Measurements from ENCODE around the gene SLC38A9. TPM values are rescaled to one million over a fixed set of nuclear protein-coding genes. Genes with fewer than 3 reads are reported as not detected.
"Not testable (repeated sequence)": the region's sequence is repeated elsewhere in the genome, so short reads cannot be mapped to it uniquely, and the experiment has no call there.

Gene SLC38A9
- polyA plus RNA-seq, 4 donors = 3.6 to 25.8 (median 6.9) TPM

- H3K27ac ChIP-seq (ENCODE audit: low read depth in 1 of 3, low read length in 2 of 3) = no peak overlapping the region
- H3K4me3 ChIP-seq (ENCODE audit: low read depth in 1 of 3, low read length in 3 of 3) = no peak overlapping the region
- no peak for DNase-seq
- WGBS, 3 donors = 95 to 99% (median 95%) methylated on average over 3 of the region's 3 CpGs
- no peaks in the 10 kb centered on the region for H3K4me1 ChIP-seq (ENCODE audit: control insufficient read depth in 3 of 3, insufficient read depth in 2 of 3, low read depth in 1 of 3, low read length in 2 of 3)
- no peak for FAIRE-seq
- H3K9me3 ChIP-seq (ENCODE audit: control insufficient read depth in 2 of 2, insufficient read depth in 1 of 2, low read depth in 1 of 2, low read length in 1 of 2) = no peaks in the 10 kb centered on the region
- H3K36me3 ChIP-seq (ENCODE audit: control insufficient read depth in 3 of 3, insufficient read depth in 2 of 3, low read depth in 1 of 3, low read length in 3 of 3) = no peaks in the 10 kb centered on the region
- peaks cover 0 to 3% (median 2%) of the 10 kb centered on the region in 3 donors for H3K27me3 ChIP-seq (ENCODE audit: control insufficient read depth in 3 of 3, insufficient read depth in 3 of 3, low read length in 3 of 3)
Measured at GRCh38 chr5:55742778-55743177, 30.7 kb upstream of the SLC38A9 start.

- WGBS, 3 donors = 95 to 97% (median 96%) methylated on average over 31 of the region's 31 CpGs
- Histone ChIP-seq H3K4me3 (ENCODE audit: low read depth in 1 of 3, low read length in 3 of 3) (no peak within 1 kb of the TSS), H3K4me1 (ENCODE audit: control insufficient read depth in 3 of 3, insufficient read depth in 2 of 3, low read depth in 1 of 3, low read length in 2 of 3) (no peaks in the 10 kb centered on the region), H3K9me3 (ENCODE audit: control insufficient read depth in 2 of 2, insufficient read depth in 1 of 2, low read depth in 1 of 2, low read length in 1 of 2) (no peaks in the 10 kb centered on the region), H3K27me3 (ENCODE audit: control insufficient read depth in 3 of 3, insufficient read depth in 3 of 3, low read length in 3 of 3) (peaks cover 0 to 2% (median 0%) of the 10 kb centered on the region in 3 donors), H3K27ac (ENCODE audit: low read depth in 1 of 3, low read length in 2 of 3) (no peak within 1 kb of the TSS), H3K36me3 (ENCODE audit: control insufficient read depth in 3 of 3, insufficient read depth in 2 of 3, low read depth in 1 of 3, low read length in 3 of 3) (no peaks in the 10 kb centered on the region)
- FAIRE-seq = no peak
- DNase-seq = no peak
Measured at GRCh38 chr5:55737793-55738192, 25.7 kb upstream of the SLC38A9 start, which contains the start of gene DDX4. DDX4 (plus strand) TSS chr5:55738061; CDS start chr5:55738964, 903 bp downstream.

- 49 to 82% (median 57%) methylated on average over 1 of the region's 1 CpG for WGBS, 3 donors
Measured at GRCh38 chr5:55734658-55735057, 22.5 kb upstream of the SLC38A9 start.

GRCh38 chr5:55732585-55732984 lies 20.5 kb upstream of the SLC38A9 start:
- no peak for DNase-seq
- H3K27me3 ChIP-seq (ENCODE audit: control insufficient read depth in 3 of 3, insufficient read depth in 3 of 3, low read length in 3 of 3) = no peaks in the 10 kb centered on the region
- no peaks in the 10 kb centered on the region for H3K9me3 ChIP-seq (ENCODE audit: control insufficient read depth in 2 of 2, insufficient read depth in 1 of 2, low read depth in 1 of 2, low read length in 1 of 2)
- no peak overlapping the region for H3K27ac ChIP-seq (ENCODE audit: low read depth in 1 of 3, low read length in 2 of 3)
- H3K36me3 ChIP-seq (ENCODE audit: control insufficient read depth in 3 of 3, insufficient read depth in 2 of 3, low read depth in 1 of 3, low read length in 3 of 3) = no peaks in the 10 kb centered on the region
- FAIRE-seq = no peak
- H3K4me1 ChIP-seq (ENCODE audit: control insufficient read depth in 3 of 3, insufficient read depth in 2 of 3, low read depth in 1 of 3, low read length in 2 of 3) = no peaks in the 10 kb centered on the region
- H3K4me3 ChIP-seq (ENCODE audit: low read depth in 1 of 3, low read length in 3 of 3) = no peak overlapping the region

More at GRCh38 chr5:55734658-55735057, 22.5 kb upstream of the SLC38A9 start:
- H3K4me1 ChIP-seq (ENCODE audit: control insufficient read depth in 3 of 3, insufficient read depth in 2 of 3, low read depth in 1 of 3, low read length in 2 of 3) = no peaks in the 10 kb centered on the region
- no peaks in the 10 kb centered on the region for H3K9me3 ChIP-seq (ENCODE audit: control insufficient read depth in 2 of 2, insufficient read depth in 1 of 2, low read depth in 1 of 2, low read length in 1 of 2)
- H3K27ac ChIP-seq (ENCODE audit: low read depth in 1 of 3, low read length in 2 of 3) = no peak overlapping the region
- no peaks in the 10 kb centered on the region for H3K27me3 ChIP-seq (ENCODE audit: control insufficient read depth in 3 of 3, insufficient read depth in 3 of 3, low read length in 3 of 3)
- DNase-seq (no peak), FAIRE-seq (no peak)
- H3K36me3 ChIP-seq (ENCODE audit: control insufficient read depth in 3 of 3, insufficient read depth in 2 of 3, low read depth in 1 of 3, low read length in 3 of 3) = no peaks in the 10 kb centered on the region
- no peak overlapping the region for H3K4me3 ChIP-seq (ENCODE audit: low read depth in 1 of 3, low read length in 3 of 3)

- Histone ChIP-seq H3K36me3 (ENCODE audit: control insufficient read depth in 3 of 3, insufficient read depth in 2 of 3, low read depth in 1 of 3, low read length in 3 of 3) (no peaks in the 10 kb centered on the region), H3K27me3 (ENCODE audit: control insufficient read depth in 3 of 3, insufficient read depth in 3 of 3, low read length in 3 of 3) (no peaks in the 10 kb centered on the region), H3K9me3 (ENCODE audit: control insufficient read depth in 2 of 2, insufficient read depth in 1 of 2, low read depth in 1 of 2, low read length in 1 of 2) (no peaks in the 10 kb centered on the region), H3K4me3 (ENCODE audit: low read depth in 1 of 3, low read length in 3 of 3) (no peak overlapping the region), H3K27ac (ENCODE audit: low read depth in 1 of 3, low read length in 2 of 3) (no peak overlapping the region), H3K4me1 (ENCODE audit: control insufficient read depth in 3 of 3, insufficient read depth in 2 of 3, low read depth in 1 of 3, low read length in 2 of 3) (no peaks in the 10 kb centered on the region)
- DNase-seq (no peak), FAIRE-seq (no peak)
- WGBS, 3 donors = 12 to 63% (median 38%) methylated on average over 3 of the region's 3 CpGs
Measured at GRCh38 chr5:55731848-55732247, 19.7 kb upstream of the SLC38A9 start.

- 76 to 81% (median 79%) methylated on average over 4 of the region's 4 CpGs for WGBS, 3 donors
- DNase-seq = no peak
- FAIRE-seq = no peak
- Histone ChIP-seq H3K4me1 (ENCODE audit: control insufficient read depth in 3 of 3, insufficient read depth in 2 of 3, low read depth in 1 of 3, low read length in 2 of 3) (no peaks in the 10 kb centered on the region), H3K9me3 (ENCODE audit: control insufficient read depth in 2 of 2, insufficient read depth in 1 of 2, low read depth in 1 of 2, low read length in 1 of 2) (no peaks in the 10 kb centered on the region), H3K27me3 (ENCODE audit: control insufficient read depth in 3 of 3, insufficient read depth in 3 of 3, low read length in 3 of 3) (no peaks in the 10 kb centered on the region), H3K36me3 (ENCODE audit: control insufficient read depth in 3 of 3, insufficient read depth in 2 of 3, low read depth in 1 of 3, low read length in 3 of 3) (no peaks in the 10 kb centered on the region), H3K27ac (ENCODE audit: low read depth in 1 of 3, low read length in 2 of 3) (no peak overlapping the region), H3K4me3 (ENCODE audit: low read depth in 1 of 3, low read length in 3 of 3) (no peak overlapping the region)
Measured at GRCh38 chr5:55724281-55724680, 12.2 kb upstream of the SLC38A9 start.

GRCh38 chr5:55720188-55720703 lies 8.1 kb upstream of the SLC38A9 start:
- FAIRE-seq = no peak

GRCh38 chr5:55719026-55719425 lies 6.9 kb upstream of the SLC38A9 start:
- FAIRE-seq = not testable (repeated sequence)

More at GRCh38 chr5:55720188-55720703, 8.1 kb upstream of the SLC38A9 start:
- H3K27me3 ChIP-seq (ENCODE audit: control insufficient read depth in 3 of 3, insufficient read depth in 3 of 3, low read length in 3 of 3) = no peaks in the 10 kb centered on the region
- no peak overlapping the region for H3K4me3 ChIP-seq (ENCODE audit: low read depth in 1 of 3, low read length in 3 of 3)
- H3K36me3 ChIP-seq (ENCODE audit: control insufficient read depth in 3 of 3, insufficient read depth in 2 of 3, low read depth in 1 of 3, low read length in 3 of 3) = no peaks in the 10 kb centered on the region
- H3K9me3 ChIP-seq (ENCODE audit: control insufficient read depth in 2 of 2, insufficient read depth in 1 of 2, low read depth in 1 of 2, low read length in 1 of 2) = peaks cover 0 to 12% of the 10 kb centered on the region in 2 donors
- no peak overlapping the region for H3K27ac ChIP-seq (ENCODE audit: low read depth in 1 of 3, low read length in 2 of 3)
- H3K4me1 ChIP-seq (ENCODE audit: control insufficient read depth in 3 of 3, insufficient read depth in 2 of 3, low read depth in 1 of 3, low read length in 2 of 3) = no peaks in the 10 kb centered on the region
- DNase-seq = no peak
- 81 to 90% (median 85%) methylated on average over 3 of the region's 3 CpGs for WGBS, 3 donors

GRCh38 chr5:55715519-55716078 lies 3.5 kb upstream of the SLC38A9 start:
- Histone ChIP-seq H3K27me3 (ENCODE audit: control insufficient read depth in 3 of 3, insufficient read depth in 3 of 3, low read length in 3 of 3) (no peaks in the 10 kb centered on the region), H3K4me3 (ENCODE audit: low read depth in 1 of 3, low read length in 3 of 3) (no peak overlapping the region), H3K27ac (ENCODE audit: low read depth in 1 of 3, low read length in 2 of 3) (no peak overlapping the region), H3K4me1 (ENCODE audit: control insufficient read depth in 3 of 3, insufficient read depth in 2 of 3, low read depth in 1 of 3, low read length in 2 of 3) (peaks cover 0 to 6% (median 4%) of the 10 kb centered on the region in 3 donors), H3K9me3 (ENCODE audit: control insufficient read depth in 2 of 2, insufficient read depth in 1 of 2, low read depth in 1 of 2, low read length in 1 of 2) (peaks cover 0 to 12% of the 10 kb centered on the region in 2 donors), H3K36me3 (ENCODE audit: control insufficient read depth in 3 of 3, insufficient read depth in 2 of 3, low read depth in 1 of 3, low read length in 3 of 3) (no peaks in the 10 kb centered on the region)
- WGBS, 3 donors = 96 to 98% (median 96%) methylated on average over 6 of the region's 6 CpGs
- FAIRE-seq (no peak), DNase-seq (no peak)

More at GRCh38 chr5:55719026-55719425, 6.9 kb upstream of the SLC38A9 start:
- not testable (repeated sequence) for H3K27me3 ChIP-seq (ENCODE audit: control insufficient read depth in 3 of 3, insufficient read depth in 3 of 3, low read length in 3 of 3); DNase-seq; H3K4me3 ChIP-seq (ENCODE audit: low read depth in 1 of 3, low read length in 3 of 3); H3K36me3 ChIP-seq (ENCODE audit: control insufficient read depth in 3 of 3, insufficient read depth in 2 of 3, low read depth in 1 of 3, low read length in 3 of 3); H3K27ac ChIP-seq (ENCODE audit: low read depth in 1 of 3, low read length in 2 of 3); H3K4me1 ChIP-seq (ENCODE audit: control insufficient read depth in 3 of 3, insufficient read depth in 2 of 3, low read depth in 1 of 3, low read length in 2 of 3)
- H3K9me3 ChIP-seq (ENCODE audit: control insufficient read depth in 2 of 2, insufficient read depth in 1 of 2, low read depth in 1 of 2, low read length in 1 of 2) = peaks cover 0 to 12% of the 10 kb centered on the region in 2 donors
- 97 to 100% (median 98%) methylated on average over 2 of the region's 2 CpGs for WGBS, 3 donors
